ENCODE data around the gene CCDC122. TPM values are rescaled to one million over a fixed set of nuclear protein-coding genes. Genes with fewer than 3 reads are reported as not detected.
A peak's percentile ranks its signal among the peaks of the same experiment; 100 is the strongest.

CCDC122 gene
- total RNA-seq, 1 donor from 2014 or later, result 4.8 TPM

DNA sequence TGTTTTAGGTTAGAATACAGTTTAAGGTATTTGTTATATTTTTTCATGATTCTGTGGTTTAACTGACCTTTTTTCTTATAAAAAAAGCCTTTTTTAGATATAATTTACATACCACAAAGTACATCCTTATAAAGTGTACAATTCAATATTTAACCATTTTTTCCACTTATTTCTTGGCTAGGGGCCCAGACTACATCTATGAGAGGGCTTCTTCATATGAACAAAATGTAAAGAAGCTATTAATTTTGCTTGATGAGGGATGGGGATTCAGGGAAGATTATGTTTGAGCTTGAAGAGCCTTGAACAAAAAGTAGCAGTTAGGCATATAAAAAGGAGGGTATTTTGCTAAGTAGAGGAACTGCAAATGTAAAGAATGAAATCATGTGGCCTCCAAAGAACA lies 2.2 kb downstream of the CCDC122 start:
- H3K36me3 Mint-ChIP-seq (ENCODE audit: low read depth), result no peaks in the 10 kb centered on the region
- no peak for TF ChIP-seq CTCF (conservative IDR thresholded peaks at IDR 0.05)
- no peak for DNase-seq (ENCODE audit: low read depth, low spot score)
- H3K27me3 Mint-ChIP-seq (ENCODE audit: low read depth), result peaks cover 37% of the 10 kb centered on the region
- H3K4me3 Mint-ChIP-seq, result peak overlapping the region; percentile 91
- H3K4me1 Mint-ChIP-seq, result peaks cover 16% of the 10 kb centered on the region
- H3K27ac Mint-ChIP-seq (ENCODE audit: unreplicated experiment), result no peak overlapping the region
- H3K9me3 Mint-ChIP-seq, result no peaks in the 10 kb centered on the region

DNA sequence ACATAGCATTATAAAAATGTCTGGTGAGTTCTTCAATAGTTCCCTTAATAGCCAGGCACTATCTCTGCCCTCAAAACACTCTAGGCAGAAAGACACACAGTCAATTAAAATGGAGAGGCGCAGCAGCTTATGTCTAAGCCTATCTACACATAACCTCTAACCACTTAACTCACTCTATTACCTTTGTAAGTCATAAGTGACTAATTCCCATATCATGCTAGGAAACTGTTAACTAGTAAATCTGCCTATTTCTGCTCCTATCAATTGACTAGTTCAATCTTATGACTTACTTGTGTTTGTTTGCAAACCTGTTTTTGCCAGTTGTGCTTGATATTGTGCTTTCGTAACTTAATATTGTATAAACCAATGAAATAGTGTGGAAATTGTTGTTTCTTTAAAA lies 3.2 kb downstream of the CCDC122 start:
- Mint-ChIP-seq H3K27ac (ENCODE audit: unreplicated experiment) (no peak overlapping the region), H3K27me3 (ENCODE audit: low read depth) (peaks cover 28% of the 10 kb centered on the region), H3K36me3 (ENCODE audit: low read depth) (no peaks in the 10 kb centered on the region), H3K4me1 (peaks cover 16% of the 10 kb centered on the region), H3K4me3 (no peak overlapping the region), H3K9me3 (no peaks in the 10 kb centered on the region)
- TF ChIP-seq CTCF (conservative IDR thresholded peaks at IDR 0.05), result no peak
- no peak for DNase-seq (ENCODE audit: low read depth, low spot score)

DNA sequence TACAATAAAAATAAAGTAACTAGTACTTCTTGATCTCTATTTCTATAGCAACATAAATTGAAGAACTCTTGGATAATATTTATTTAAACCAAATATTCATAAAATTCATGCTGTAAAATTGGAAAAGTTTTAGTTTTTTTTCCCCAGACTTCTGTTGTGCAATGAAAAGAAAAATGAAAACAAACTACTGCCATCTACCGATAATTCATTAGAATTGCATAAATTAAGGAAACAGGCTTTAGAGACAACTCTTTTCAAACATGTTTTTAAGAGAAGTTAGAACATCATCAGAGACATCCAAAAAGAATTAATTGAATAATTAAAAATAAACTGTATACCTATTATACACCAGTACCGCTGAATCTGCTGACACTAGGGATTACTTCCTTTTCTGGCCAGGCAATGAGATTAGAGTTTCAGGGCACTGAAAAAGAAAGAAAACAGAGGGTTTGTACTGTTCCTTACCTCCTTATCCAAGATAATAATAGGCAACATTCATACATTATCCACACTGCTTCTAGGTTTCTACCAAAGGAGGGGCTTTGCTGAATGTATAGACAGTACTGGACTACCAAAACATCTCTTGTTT lies 4.9 kb downstream of the CCDC122 start:
- Mint-ChIP-seq H3K9me3 (no peaks in the 10 kb centered on the region), H3K4me3 (no peak overlapping the region), H3K4me1 (peaks cover 9% of the 10 kb centered on the region), H3K36me3 (ENCODE audit: low read depth) (no peaks in the 10 kb centered on the region), H3K27ac (ENCODE audit: unreplicated experiment) (no peak overlapping the region), H3K27me3 (ENCODE audit: low read depth) (peaks cover 11% of the 10 kb centered on the region)
- peak; percentile 75 for TF ChIP-seq CTCF (conservative IDR thresholded peaks at IDR 0.05)
- DNase-seq (ENCODE audit: low read depth, low spot score), result no peak

- Mint-ChIP-seq H3K4me1 (no peaks in the 10 kb centered on the region), H3K9me3 (no peaks in the 10 kb centered on the region), H3K27ac (ENCODE audit: unreplicated experiment) (no peak overlapping the region), H3K27me3 (ENCODE audit: low read depth) (no peaks in the 10 kb centered on the region), H3K36me3 (ENCODE audit: low read depth) (no peaks in the 10 kb centered on the region), H3K4me3 (no peak overlapping the region)
- TF ChIP-seq CTCF (conservative IDR thresholded peaks at IDR 0.05), result no peak
- DNase-seq (ENCODE audit: low read depth, low spot score), result no peak
Measured at GRCh38 chr13:43872181-43872580, 7.4 kb downstream of the CCDC122 start.

DNA sequence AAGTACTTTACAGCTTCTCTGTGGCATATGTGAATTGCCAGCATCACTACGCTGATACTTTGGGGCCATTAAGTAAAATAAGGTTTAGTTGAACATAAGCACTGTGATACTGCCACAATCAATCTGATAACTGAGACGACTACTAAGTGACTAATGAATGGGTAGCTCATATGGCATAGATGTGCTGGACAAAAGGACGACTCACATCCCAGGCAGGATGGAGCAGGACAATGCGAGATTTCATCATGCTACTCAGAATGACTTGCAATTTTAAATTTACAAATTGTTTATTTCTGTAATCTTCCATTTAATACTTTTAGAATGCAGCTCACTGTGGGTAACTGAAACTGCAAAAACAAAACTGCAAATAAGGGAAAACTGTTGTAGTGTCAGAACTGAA lies 13.6 kb downstream of the CCDC122 start:
- no peak for TF ChIP-seq CTCF (conservative IDR thresholded peaks at IDR 0.05)
- Mint-ChIP-seq H3K4me1 (no peaks in the 10 kb centered on the region), H3K27ac (ENCODE audit: unreplicated experiment) (no peak overlapping the region), H3K36me3 (ENCODE audit: low read depth) (peaks cover 21% of the 10 kb centered on the region), H3K27me3 (ENCODE audit: low read depth) (no peaks in the 10 kb centered on the region), H3K9me3 (peaks cover 11% of the 10 kb centered on the region), H3K4me3 (no peak overlapping the region)
- DNase-seq (ENCODE audit: low read depth, low spot score), result no peak

Measured in neural crest cell (in vitro differentiated cells).